T-helper 1 cell treated with Interleukin-12 subunit alpha and Interleukin-12 subunit beta and Interleukin-4 antibody, amounts not matched to agents 30 ng/mL and 1 ng/mL, for 36 hours (primary cell): Measurements from ENCODE around the gene TASP1. TPM values are rescaled to one million over a fixed set of nuclear protein-coding genes. Genes with fewer than 3 reads are reported as not detected.
"Not testable (repeated sequence)": the region's sequence is repeated elsewhere in the genome, so short reads cannot be mapped to it uniquely, and the experiment has no call there.

ENCODE experiments used
- intact Hi-C: fragments of 100-400 bp; cut with micrococcal nuclease; formaldehyde crosslinking; loops from one replicate; pipeline ENCODE4 v1.15.1; 2024
- total RNA-seq: library from RNA; stranded (reverse); gene quantifications from 2 replicates; pipeline ENCODE4 v1.2.3, GENCODE V29; 2022

Gene TASP1
- total RNA-seq, 1 donor from 2014 or later, result 11.7 TPM

DNA sequence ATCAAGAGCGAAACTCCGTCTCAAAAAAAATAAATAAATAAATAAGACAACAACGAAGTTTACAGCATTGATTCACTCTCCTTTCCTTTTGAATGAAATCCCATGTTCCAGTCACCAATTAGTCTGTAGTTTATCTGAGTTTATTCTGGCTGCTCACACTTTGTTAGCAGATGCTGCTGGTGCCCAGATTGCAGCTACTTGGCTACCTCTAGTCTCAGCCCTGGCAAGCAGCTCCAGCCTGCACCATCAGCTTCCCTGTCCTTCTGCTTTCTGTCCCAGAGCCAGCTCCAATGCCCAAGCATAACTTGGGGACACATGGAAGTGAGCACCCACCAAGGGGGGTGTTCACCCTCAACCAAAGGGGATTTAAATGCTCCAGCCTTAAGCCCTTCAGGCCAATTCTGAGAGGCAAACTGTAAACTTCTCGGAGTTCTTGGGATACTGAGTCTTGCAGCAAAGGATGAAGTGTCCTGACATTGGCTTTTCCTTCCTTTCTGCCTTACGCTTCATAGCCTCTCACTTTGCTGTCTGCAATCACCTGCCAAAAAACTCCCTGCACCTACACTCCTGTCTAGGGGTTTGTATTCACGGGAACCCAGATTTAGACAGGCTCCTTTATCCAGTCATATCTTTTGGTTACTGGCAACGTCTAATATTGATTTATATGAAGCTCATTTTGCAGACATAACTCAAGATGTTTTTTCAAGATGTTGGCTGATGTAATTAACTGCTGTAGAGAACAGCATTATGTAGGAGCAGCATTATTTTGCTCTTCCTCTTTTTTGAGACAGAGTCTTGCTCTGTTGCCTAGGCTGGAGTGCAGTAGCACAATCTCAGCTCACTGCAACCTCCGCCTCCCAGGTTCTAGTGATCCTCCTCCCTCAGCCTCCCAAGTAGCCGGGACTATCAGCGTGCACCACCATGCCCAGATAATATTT, 9.8 kb upstream of the TASP1 start:
- intact Hi-C loops, result no loop called here

- intact Hi-C loops, result no loop called here
These were observed 5.3 kb upstream of the TASP1 start for GRCh38 chr20:13644010-13644409.

DNA sequence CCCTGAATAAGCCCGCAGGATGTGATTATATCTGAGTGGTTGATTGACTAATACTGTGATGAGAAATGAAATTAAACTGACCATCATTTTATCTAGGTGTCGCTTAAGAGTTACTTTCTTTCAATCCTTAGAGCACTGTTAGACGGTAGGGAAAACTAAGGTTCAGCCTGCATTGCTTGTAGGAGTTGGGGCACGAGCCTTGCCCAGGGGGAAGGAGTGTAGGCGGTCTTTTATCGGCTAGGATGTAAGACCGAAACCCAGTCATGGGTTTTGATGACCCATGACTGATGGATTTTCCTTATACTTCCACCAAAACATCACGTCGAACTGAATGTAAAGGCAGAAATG, 392 bp upstream of the TASP1 start:
- intact Hi-C loops, result loop anchor here (1.0 to 5.0 kb wide), 2 partner anchors 145 to 407 kb away; partner anchors contain the start of gene ESF1

- intact Hi-C loops, result loop anchor here (5.0 kb wide), 1 partner anchor 406 kb away; no protein-coding TSS in a partner anchor
These were observed 603 bp downstream of the TASP1 start for GRCh38 chr20:13638162-13638495.

- intact Hi-C loops, result no loop called here
These were observed 6.3 kb downstream of the TASP1 start for GRCh38 chr20:13632431-13632830.

DNA sequence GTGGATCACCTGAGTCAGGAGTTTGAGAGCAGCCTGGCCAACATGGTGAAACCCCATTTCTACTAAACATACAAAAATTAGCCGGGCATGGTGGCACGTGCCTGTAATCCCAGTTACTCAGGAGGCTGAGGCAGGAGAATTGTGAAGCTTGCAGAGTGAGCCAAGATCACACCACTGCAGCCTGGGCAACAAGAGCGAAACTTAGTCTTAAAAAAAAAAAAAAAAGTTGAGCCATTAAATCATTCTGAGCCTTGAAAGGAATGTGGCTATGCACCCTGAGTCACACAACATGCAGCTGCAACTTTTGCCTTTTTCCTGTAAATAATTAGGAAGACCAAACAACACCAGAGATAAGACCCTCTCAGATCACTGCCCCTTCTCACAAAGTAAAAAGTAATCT, 11.2 kb downstream of the TASP1 start:
- intact Hi-C loops, result not testable (repeated sequence)

DNA sequence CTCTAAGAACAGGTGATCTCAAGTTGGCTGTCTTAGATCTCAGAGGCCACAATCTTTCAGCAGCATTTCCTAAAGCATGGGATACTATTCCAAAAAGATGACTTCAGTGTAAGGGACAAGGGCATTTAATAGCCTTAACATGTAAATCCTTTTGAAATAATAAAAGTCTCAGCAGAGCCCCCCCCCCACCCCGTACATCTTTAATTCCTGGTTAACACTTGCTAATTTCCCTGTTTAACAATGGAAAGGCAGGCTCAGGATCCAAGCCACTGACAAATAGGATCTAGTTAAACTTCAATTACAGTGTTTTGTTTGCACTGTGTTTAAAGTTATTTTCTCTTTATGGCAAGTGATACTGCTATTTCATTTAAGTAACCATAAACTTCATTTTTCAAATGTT, 12.0 kb downstream of the TASP1 start:
- intact Hi-C loops, result no loop called here

GRCh38 chr20:13625304-13625979, 13.3 kb downstream of the TASP1 start:
- intact Hi-C loops, result no loop called here

DNA sequence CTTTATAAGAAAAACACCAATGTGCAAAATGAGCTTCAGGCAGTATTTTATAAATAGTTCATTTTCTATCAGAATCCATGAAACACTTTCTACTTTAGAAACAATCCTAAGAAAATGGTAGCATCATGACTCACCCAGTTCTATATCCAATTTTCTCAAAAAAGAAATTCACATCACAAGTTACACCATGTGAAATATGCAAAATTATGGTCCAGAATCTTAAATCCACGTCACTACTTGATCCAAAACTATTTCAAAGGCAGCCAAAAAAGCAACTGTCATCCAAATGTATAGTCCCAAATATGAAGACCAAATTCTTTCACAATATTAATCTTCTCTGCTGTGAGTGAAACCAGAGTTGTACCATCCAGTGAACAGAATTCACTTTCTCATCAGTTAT, 19.3 kb downstream of the TASP1 start:
- intact Hi-C loops, result not testable (repeated sequence)

- intact Hi-C loops, result not testable (repeated sequence)
These were observed 20.3 kb downstream of the TASP1 start for GRCh38 chr20:13618456-13618855.

DNA sequence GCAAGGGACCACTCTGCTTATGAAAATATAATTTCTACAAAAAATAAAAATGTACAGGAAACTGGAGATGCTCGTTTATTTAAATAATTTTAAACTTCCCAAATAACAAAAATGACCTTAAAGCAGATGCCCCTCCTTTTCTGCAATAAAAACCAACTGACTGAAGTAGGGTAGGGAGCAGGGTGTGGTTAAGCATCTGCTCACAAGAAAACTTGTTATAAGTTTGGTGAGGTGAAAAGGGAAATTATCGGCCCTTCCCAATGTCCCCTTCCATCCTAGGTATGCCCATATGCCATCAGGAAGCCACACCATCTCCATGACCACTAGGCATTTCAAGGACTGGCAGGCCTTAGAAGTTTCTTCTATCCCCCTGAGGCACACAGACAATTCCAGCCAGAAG, 21.1 kb downstream of the TASP1 start:
- intact Hi-C loops, result not testable (repeated sequence)

DNA sequence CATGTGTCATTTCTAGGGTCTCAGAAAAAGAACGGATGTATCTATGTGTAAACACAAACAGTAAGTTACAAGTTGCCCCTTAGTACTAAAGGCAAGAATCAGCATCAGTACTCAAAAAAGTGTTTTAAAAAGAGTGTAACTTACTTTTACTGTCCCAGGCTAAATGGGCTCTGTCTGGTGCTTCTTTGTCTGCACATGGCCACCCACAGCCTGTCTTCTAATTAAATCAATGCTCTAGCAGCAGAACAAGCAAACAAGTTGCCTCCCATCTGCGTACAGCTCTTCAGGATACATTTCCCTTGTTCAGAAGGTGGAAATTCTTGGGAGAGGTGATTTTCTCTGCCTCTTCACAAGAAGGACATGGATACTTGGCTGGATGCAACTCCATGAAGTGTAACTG, 22.0 kb downstream of the TASP1 start:
- intact Hi-C loops, result not testable (repeated sequence)

- intact Hi-C loops, result no loop called here
These were observed 24.8 kb downstream of the TASP1 start for GRCh38 chr20:13613917-13614316.

DNA sequence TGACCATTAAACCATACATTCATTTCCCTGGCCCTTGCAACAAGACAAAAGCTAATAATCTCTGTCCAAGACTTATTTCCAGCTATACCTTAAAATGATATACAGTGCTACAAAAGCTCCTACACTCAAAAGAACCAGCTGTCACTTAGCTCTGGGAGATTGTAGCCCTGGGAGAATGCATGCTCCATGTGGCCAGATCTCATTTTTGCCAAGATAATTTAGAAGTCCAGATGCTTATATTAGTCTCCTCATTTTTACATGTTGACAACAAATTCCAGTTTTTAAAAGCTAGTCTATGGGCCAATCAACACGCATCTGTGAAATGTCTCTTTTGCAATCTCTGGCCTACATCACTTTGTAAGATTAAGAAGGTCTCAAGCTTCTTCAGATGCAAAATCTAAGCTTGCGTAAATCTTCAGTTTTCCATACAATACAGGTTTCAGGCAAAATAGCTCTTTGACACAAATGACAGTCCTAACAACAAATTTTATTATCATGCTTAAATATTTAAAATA, 27.1 kb downstream of the TASP1 start:
- intact Hi-C loops, result no loop called here

DNA sequence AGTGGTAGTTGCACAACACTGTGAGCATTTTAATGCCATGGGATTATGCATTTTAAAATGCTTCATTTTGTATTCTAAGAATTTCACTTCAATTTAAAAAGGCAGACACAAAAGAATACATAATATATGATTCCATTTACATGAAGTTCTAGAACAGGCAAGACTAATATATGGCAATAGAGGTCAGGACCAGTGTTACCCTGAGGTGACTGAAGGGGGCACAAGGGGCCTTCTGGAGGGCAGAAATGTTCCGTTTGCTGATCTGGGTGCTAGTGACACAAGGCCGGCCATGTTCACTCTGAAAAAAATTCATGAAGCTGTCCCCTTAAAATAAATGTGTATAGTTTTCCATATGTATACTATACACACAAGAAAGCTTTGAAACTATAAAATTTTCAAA, 28.5 kb downstream of the TASP1 start:
- intact Hi-C loops, result loop anchor here (1.0 kb wide), 1 partner anchor 162 kb away; no protein-coding TSS in a partner anchor

DNA sequence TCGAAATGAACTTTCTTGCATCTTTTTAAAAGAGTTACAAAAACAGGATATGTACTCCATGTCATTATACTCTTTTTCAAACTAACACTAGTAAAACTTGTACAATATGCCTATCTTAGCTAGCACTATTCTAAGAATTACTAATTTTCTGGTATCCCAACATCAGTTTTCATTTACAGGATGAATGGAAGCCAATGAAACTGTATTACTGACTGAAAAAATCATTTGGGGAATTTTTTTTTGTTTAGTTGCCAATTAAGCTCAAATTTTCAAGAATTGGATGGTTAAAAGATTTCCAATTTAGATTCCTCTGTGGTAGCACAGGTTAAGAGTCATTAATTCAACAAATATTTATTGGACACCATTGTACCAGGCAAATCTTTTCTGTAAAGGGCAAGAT, 30.7 kb downstream of the TASP1 start:
- intact Hi-C loops, result no loop called here

- intact Hi-C loops, result not testable (repeated sequence)
These were observed 45.3 kb downstream of the TASP1 start for GRCh38 chr20:13593423-13593822.

DNA sequence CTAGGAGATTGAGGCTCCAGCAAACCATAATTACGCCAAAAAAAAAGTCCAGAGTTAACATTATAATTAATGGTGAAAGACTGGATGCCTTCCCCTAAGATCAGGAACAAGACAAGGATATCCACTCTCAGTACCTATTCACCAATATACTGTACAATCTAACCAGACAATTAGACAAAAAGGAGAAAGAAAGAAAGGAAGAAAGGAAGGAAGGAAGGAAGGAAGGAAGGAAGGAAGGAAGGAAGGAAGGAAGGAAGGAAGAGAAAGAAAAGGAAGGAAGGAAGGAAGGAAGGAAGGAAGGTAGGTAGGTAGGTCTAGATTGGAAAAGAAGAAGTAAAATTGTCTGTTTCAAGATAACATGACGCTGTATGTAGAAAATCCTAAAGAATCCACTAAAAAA, 50.7 kb downstream of the TASP1 start:
- intact Hi-C loops, result no loop called here

DNA sequence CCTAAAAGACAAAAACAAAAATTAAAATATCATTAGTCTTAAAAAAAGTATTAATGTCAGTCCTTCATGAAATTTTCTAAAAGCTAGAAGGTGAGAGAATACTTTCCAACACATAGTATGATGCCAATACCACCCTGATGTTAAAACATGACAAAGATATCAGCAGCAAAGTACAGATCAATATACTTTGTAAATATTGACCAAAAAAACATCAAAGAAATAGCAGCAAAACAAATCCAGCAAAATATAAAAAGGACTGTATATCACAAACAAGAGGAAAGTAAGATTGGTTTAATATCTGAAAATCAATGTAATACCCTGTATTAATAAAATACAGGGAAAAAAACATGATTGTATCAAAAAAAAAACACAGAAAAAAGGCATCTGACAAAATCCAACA, 51.4 kb downstream of the TASP1 start:
- intact Hi-C loops, result no loop called here

- intact Hi-C loops, result no loop called here
These were observed 52.6 kb downstream of the TASP1 start for GRCh38 chr20:13586133-13586532.

- intact Hi-C loops, result no loop called here
These were observed 57.3 kb downstream of the TASP1 start for GRCh38 chr20:13581451-13581850.

GRCh38 chr20:13580707-13581106, 58.0 kb downstream of the TASP1 start:
- intact Hi-C loops, result no loop called here
